GM12878 (cell line): ENCODE measurements around the gene CREG1. TPM values are rescaled to one million over a fixed set of nuclear protein-coding genes. Genes with fewer than 3 reads are reported as not detected.

Experiments
- ATAC-seq: fragments of 200-7000 bp; cut with Tn5 transposase; 3 replicates; pipeline ENCODE4 v1.9.1; 2020; ENCODE audit warnings: mild to moderate bottlenecking, moderate library complexity
- BruUV-seq: library from RNA; stranded (reverse); fragments of 400-500 nt; replicated peaks from 2 replicates; lab custom pipeline; 2021; lab: Mats Ljungman, UMichigan
- CTCF ChIA-PET: fragments of 300-600 bp; sonication (Branson Sonifier 250); formaldehyde crosslinking; extraction: SDS; loops from one replicate; lab custom pipeline; 2021; ENCODE audit warnings: inconsistent platforms; lab: Yijun Ruan, JAX
- POLR2A ChIA-PET: fragments of 350-600 bp; formaldehyde crosslinking; extraction: SDS; loops from one replicate; lab custom pipeline; 2021; ENCODE audit warnings: inconsistent platforms; lab: Charles Lee
- RAD21 ChIA-PET: fragments of 300-600 bp; sonication (Branson Sonifier 250); formaldehyde crosslinking; loops from one replicate; lab custom pipeline; 2023; ENCODE audit warnings: antibody characterized with exemption; ENCODE audit not compliant: unreplicated experiment; lab: Charles Lee
- SMC1A ChIA-PET: fragments of 300-600 bp; sonication (Branson Sonifier 250); formaldehyde crosslinking; loops from one replicate; lab custom pipeline; 2023; ENCODE audit not compliant: unreplicated experiment, uncharacterized antibody; lab: Charles Lee
- DNase-seq: peaks from one replicate; pipeline ENCODE4 v3.0.0-alpha.2; 2011; ENCODE audit warnings: low read depth, low spot score
- FAIRE-seq: peaks from 3 replicates; lab custom pipeline; 2011; peaks lifted over from hg19 to GRCh38; lab: Jason Lieb, UNC
- H2AFZ ChIP-seq: 2 replicates; pipeline ENCODE4 v1.6.0; 2011; ENCODE audit warnings: low read depth, low read length, control low read depth; ENCODE audit not compliant: control insufficient read depth
- H3K27ac ChIP-seq: 2 replicates; pipeline ENCODE4 v1.5.1; 2011; ENCODE audit warnings: control low read depth; ENCODE audit not compliant: control insufficient read depth, insufficient read depth
- H3K27me3 ChIP-seq, 2 experiments: replicated peaks in 1 of 2; 2 replicates each; pipeline versions ENCODE4 v1.6.0 to v1.6.1; 2011; ENCODE audit warnings: low read length in 1 of 2; ENCODE audit not compliant: control insufficient read depth in 2 of 2, insufficient read depth in 2 of 2
- H3K36me3 ChIP-seq, 2 experiments: 2 replicates each; pipeline ENCODE4 v1.5.1; 2011; ENCODE audit warnings: low read length in 1 of 2; ENCODE audit not compliant: control insufficient read depth in 2 of 2, insufficient read depth in 2 of 2
- H3K4me1 ChIP-seq: 2 replicates; pipeline ENCODE4 v1.6.1; 2011; ENCODE audit warnings: mild to moderate bottlenecking, low read length, moderate library complexity, mixed read lengths; ENCODE audit not compliant: control insufficient read depth, insufficient read depth
- H3K4me2 ChIP-seq: 2 replicates; pipeline ENCODE4 v1.6.0; 2011; ENCODE audit warnings: control low read depth; ENCODE audit not compliant: control insufficient read depth, insufficient read depth
- H3K4me3 ChIP-seq: fragments of 200-600 bp; sonication (generic); 2 replicates; pipeline ENCODE4 v1.5.1; 2016
- H3K79me2 ChIP-seq: 2 replicates; pipeline ENCODE4 v1.6.0; 2011; ENCODE audit warnings: low read length; ENCODE audit not compliant: control insufficient read depth, insufficient read depth
- H3K9ac ChIP-seq: 2 replicates; pipeline ENCODE4 v1.8.0; 2011; ENCODE audit warnings: low read length, control low read depth, mixed read lengths; ENCODE audit not compliant: control insufficient read depth, insufficient read depth
- H3K9me3 ChIP-seq: replicated peaks from 3 replicates; pipeline ENCODE4 v1.5.1; 2011; ENCODE audit warnings: mild to moderate bottlenecking, low read length; ENCODE audit not compliant: control insufficient read depth, insufficient read depth
- H4K20me1 ChIP-seq: 2 replicates; pipeline ENCODE4 v1.6.0; 2011; ENCODE audit not compliant: control insufficient read depth, insufficient read depth
- BACH1 ChIP-seq: fragments of 450-650 bp; IDR thresholded peaks from 2 replicates; pipeline ENCODE4 v1.6.1; 2017; ENCODE audit warnings: mild to moderate bottlenecking, borderline replicate concordance
- BCL11A ChIP-seq: IDR thresholded peaks from 2 replicates; pipeline ENCODE4 v1.6.1; 2011; ENCODE audit warnings: low read depth, low read length
- CBX3 ChIP-seq: fragments of 200-600 bp; sonication (generic); IDR thresholded peaks from 2 replicates; pipeline ENCODE4 v1.6.1; 2016; ENCODE audit warnings: low read depth, borderline replicate concordance
- DPF2 ChIP-seq: fragments of 450-650 bp; IDR thresholded peaks from 2 replicates; pipeline ENCODE4 v1.6.1; 2017; ENCODE audit warnings: mild to moderate bottlenecking
- GABPA ChIP-seq: IDR thresholded peaks from 2 replicates; pipeline ENCODE4 v1.6.1; 2014; ENCODE audit warnings: antibody characterized with exemption, low read depth, mild to moderate bottlenecking, inconsistent platforms
- JUNB ChIP-seq: IDR thresholded peaks from 2 replicates; pipeline ENCODE4 v1.6.1; 2016; ENCODE audit warnings: antibody characterized with exemption, mild to moderate bottlenecking
- KLF5 ChIP-seq: fragments of 450-650 bp; IDR thresholded peaks from 2 replicates; pipeline ENCODE4 v1.6.1; 2014; ENCODE audit warnings: mild to moderate bottlenecking; ENCODE audit not compliant: partially characterized antibody
- SMARCA5 ChIP-seq: fragments of 450-650 bp; IDR thresholded peaks from 2 replicates; pipeline ENCODE4 v1.6.1; 2017; ENCODE audit warnings: mild to moderate bottlenecking
- SREBF1 ChIP-seq: IDR thresholded peaks from 2 replicates; pipeline ENCODE4 v1.6.1; 2012; ENCODE audit warnings: mild to moderate bottlenecking, low read length
- WRNIP1 ChIP-seq: IDR thresholded peaks from 2 replicates; pipeline ENCODE4 v1.6.1; 2011; ENCODE audit warnings: low read depth, low read length, improper control_type of control experiment, borderline replicate concordance
- YBX1 ChIP-seq: fragments of 450-650 bp; IDR thresholded peaks from 2 replicates; pipeline ENCODE4 v1.6.1; 2016; ENCODE audit warnings: antibody characterized with exemption
- WGBS: methylation state at CpG from one replicate; pipeline ENCODE4 v1.1.6; 2016; ENCODE audit warnings: low lambda C conversion rate; ENCODE audit not compliant: insufficient replicate concordance, insufficient coverage; ENCODE audit errors: missing lambda C conversion rate; 5-methylcytosine and 5-hydroxymethylcytosine counted together
- in situ Hi-C: fragments of 300-500 bp; cut with MboI; formaldehyde crosslinking; loops from 9 replicates; pipeline ENCODE4 v1.14.3; 2018; ENCODE audit warnings: mixed read lengths
- intact Hi-C: fragments of 100-400 bp; cut with micrococcal nuclease; formaldehyde crosslinking; loops from one replicate; pipeline ENCODE4 v1.14.2; 2022; ENCODE audit not compliant: unreplicated experiment
- polyA plus RNA-seq, 11 experiments: library from polyadenylated mRNA; depleted of rRNA in 4 of 11; unstranded in 6 of 11; stranded (reverse) in 5 of 11; fragments of >200 nt; fragmentation: Nextera tagmentation in 4 of 11; fragmentation: Illumina TruSeq in 1 of 11; extraction: Ambion mirVana in 4 of 11; extraction: Trizol in 1 of 11; gene quantifications; 1 replicate in 1 of 11; 2 replicates in 10 of 11; pipeline versions ENCODE4 v1.2.1 to v1.2.3, GENCODE V29; 2011 to 2016; ENCODE audit warnings: inconsistent platforms in 2 of 11, missing spikeins in 2 of 11, low read depth in 1 of 11
- total RNA-seq, 4 experiments: library from RNA; depleted of rRNA in 3 of 4; stranded (reverse); fragments of >200 nt in 3 of 4; fragmentation: Illumina TruSeq in 1 of 4; extraction: Trizol in 1 of 4; gene quantifications; 2 replicates each; pipeline versions ENCODE4 v1.2.1 to v1.2.3, GENCODE V29; 2013 to 2021
- TF ChIP-seq, protein P1 (sequence below): fragments of 150-350 bp; IDR thresholded peaks from 2 replicates; pipeline ENCODE4 v1.6.1; 2016; ENCODE audit warnings: low read depth, low read length
- TF ChIP-seq, protein P2 (sequence below): IDR thresholded peaks from 2 replicates; pipeline ENCODE4 v1.6.1; 2011; ENCODE audit warnings: low read depth, low read length, improper control_type of control experiment, borderline replicate concordance
- TF ChIP-seq, protein P3 (sequence below): fragments of 450-650 bp; IDR thresholded peaks from 2 replicates; pipeline ENCODE4 v1.6.1; 2018; ENCODE audit warnings: mild to moderate bottlenecking, low read depth, moderate library complexity; ENCODE audit not compliant: partially characterized antibody

The CREG1 gene
- total and polyA plus RNA-seq, 10 of the 15 experiments (the other 5 are each of a cell fraction or from before 2014, with no cell fraction given), result 5.3 to 43.8 (median 22.1) TPM

DNA sequence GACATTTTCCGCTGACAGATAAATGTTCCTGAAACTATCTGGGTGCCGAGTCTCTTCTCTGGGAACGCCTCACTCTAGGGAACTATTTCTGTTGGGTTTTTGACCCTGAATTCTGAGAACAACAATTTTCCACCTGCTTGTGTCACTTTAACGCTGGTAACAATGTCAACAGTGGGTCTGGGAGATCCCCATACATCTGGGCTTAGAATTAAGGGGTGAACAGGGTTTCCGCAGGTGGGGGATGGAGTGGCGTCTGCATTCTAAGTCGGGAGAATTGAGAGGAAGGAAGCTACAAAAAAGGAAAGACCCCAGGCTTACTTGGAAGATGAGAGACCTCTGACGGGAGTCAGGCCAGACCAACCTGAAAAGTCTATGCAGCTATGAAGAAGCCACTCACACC is 44.0 kb downstream of the CREG1 start (continued):
- TF ChIP-seq, protein P1, sequence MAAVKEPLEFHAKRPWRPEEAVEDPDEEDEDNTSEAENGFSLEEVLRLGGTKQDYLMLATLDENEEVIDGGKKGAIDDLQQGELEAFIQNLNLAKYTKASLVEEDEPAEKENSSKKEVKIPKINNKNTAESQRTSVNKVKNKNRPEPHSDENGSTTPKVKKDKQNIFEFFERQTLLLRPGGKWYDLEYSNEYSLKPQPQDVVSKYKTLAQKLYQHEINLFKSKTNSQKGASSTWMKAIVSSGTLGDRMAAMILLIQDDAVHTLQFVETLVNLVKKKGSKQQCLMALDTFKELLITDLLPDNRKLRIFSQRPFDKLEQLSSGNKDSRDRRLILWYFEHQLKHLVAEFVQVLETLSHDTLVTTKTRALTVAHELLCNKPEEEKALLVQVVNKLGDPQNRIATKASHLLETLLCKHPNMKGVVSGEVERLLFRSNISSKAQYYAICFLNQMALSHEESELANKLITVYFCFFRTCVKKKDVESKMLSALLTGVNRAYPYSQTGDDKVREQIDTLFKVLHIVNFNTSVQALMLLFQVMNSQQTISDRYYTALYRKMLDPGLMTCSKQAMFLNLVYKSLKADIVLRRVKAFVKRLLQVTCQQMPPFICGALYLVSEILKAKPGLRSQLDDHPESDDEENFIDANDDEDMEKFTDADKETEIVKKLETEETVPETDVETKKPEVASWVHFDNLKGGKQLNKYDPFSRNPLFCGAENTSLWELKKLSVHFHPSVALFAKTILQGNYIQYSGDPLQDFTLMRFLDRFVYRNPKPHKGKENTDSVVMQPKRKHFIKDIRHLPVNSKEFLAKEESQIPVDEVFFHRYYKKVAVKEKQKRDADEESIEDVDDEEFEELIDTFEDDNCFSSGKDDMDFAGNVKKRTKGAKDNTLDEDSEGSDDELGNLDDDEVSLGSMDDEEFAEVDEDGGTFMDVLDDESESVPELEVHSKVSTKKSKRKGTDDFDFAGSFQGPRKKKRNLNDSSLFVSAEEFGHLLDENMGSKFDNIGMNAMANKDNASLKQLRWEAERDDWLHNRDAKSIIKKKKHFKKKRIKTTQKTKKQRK, result no peak
- TF ChIP-seq YBX1, result no peak
- TF ChIP-seq GABPA, result no peak
- TF ChIP-seq, protein P2, sequence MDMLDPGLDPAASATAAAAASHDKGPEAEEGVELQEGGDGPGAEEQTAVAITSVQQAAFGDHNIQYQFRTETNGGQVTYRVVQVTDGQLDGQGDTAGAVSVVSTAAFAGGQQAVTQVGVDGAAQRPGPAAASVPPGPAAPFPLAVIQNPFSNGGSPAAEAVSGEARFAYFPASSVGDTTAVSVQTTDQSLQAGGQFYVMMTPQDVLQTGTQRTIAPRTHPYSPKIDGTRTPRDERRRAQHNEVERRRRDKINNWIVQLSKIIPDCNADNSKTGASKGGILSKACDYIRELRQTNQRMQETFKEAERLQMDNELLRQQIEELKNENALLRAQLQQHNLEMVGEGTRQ, result no peak
- TF ChIP-seq KLF5, result no peak
- TF ChIP-seq JUNB, result no peak
- TF ChIP-seq BACH1, result no peak
- no peak for TF ChIP-seq BCL11A

DNA sequence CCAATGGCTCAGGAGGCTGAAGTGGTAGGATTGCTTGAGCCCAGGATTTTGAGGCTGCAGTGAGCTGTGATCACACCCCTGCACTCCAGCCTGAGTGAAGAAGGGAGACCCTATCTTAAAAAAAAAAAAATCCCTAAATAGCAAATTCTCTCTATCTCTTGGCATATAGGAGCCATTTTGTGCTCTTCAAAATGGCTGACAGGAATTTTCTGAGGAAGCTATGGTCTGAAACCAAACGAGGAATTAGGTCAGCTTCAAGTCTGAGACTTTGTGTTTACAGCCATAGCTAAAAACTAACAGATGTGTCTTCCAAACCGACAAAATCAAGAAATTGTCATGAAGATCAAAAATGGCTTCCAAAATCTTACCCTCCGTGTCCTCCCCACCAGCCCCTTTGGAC is 45.8 kb downstream of the CREG1 start:
- Histone ChIP-seq H3K4me1 (no peaks in the 10 kb centered on the region), H4K20me1 (no peaks in the 10 kb centered on the region), H3K4me2 (no peak overlapping the region), H2AFZ (no peak overlapping the region), H3K9ac (no peak overlapping the region), H3K79me2 (no peaks in the 10 kb centered on the region), H3K27ac (no peak overlapping the region), H3K36me3 (no peaks in the 10 kb centered on the region), H3K27me3 (no peaks in the 10 kb centered on the region; a peak in 1 of 4 replicates), H3K9me3 (no peaks in the 10 kb centered on the region), H3K4me3 (no peak overlapping the region)
- TF ChIP-seq, protein P3, sequence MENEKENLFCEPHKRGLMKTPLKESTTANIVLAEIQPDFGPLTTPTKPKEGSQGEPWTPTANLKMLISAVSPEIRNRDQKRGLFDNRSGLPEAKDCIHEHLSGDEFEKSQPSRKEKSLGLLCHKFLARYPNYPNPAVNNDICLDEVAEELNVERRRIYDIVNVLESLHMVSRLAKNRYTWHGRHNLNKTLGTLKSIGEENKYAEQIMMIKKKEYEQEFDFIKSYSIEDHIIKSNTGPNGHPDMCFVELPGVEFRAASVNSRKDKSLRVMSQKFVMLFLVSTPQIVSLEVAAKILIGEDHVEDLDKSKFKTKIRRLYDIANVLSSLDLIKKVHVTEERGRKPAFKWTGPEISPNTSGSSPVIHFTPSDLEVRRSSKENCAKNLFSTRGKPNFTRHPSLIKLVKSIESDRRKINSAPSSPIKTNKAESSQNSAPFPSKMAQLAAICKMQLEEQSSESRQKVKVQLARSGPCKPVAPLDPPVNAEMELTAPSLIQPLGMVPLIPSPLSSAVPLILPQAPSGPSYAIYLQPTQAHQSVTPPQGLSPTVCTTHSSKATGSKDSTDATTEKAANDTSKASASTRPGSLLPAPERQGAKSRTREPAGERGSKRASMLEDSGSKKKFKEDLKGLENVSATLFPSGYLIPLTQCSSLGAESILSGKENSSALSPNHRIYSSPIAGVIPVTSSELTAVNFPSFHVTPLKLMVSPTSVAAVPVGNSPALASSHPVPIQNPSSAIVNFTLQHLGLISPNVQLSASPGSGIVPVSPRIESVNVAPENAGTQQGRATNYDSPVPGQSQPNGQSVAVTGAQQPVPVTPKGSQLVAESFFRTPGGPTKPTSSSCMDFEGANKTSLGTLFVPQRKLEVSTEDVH, result no peak
- TF ChIP-seq CBX3 (no peak), WRNIP1 (no peak), SREBF1 (no peak), DPF2 (no peak), SMARCA5 (no peak)
- DNase-seq, result no peak
- WGBS, result 53% methylated on average over 3 of the region's 3 CpGs
- POLR2A ChIA-PET, result interaction anchor here (0.7 kb wide), 2 partner anchors 24 to 110 kb away, joined by 3 read pairs; no protein-coding TSS in a partner anchor
- no TSS peak for BruUV-seq
- SMC1A ChIA-PET, result interaction anchor here (0.6 to 1.0 kb wide), 2 partner anchors 11 to 244 kb away, joined by 3 read pairs; no protein-coding TSS in a partner anchor
- in situ Hi-C loops (no loop called here), intact Hi-C loops (no loop called here)
- CTCF ChIA-PET, result interaction anchor here (0.6 to 1.5 kb wide), 6 partner anchors 10 to 408 kb away, joined by 3 to 4 read pairs (median 4); no protein-coding TSS in a partner anchor
- no peak for FAIRE-seq
- RAD21 ChIA-PET, result interaction anchor here (1.1 kb wide), 1 partner anchor 25 kb away, joined by 3 read pairs; no protein-coding TSS in a partner anchor
- no peak for ATAC-seq
